HPDE6-E6E7 (cell line): ENCODE results near the gene CELA2B.
A peak's percentile ranks its signal among the peaks of the same experiment; 100 is the strongest.

Experiments
- DNase-seq: peaks from one replicate; pipeline ENCODE4 v3.0.0; 2011; ENCODE audit warnings: missing footprints; ENCODE audit errors: extremely low spot score

CELA2B gene

GRCh38 chr1:15525050-15526020, 49.4 kb downstream of the CELA2B start:
- peak; percentile 90 for DNase-seq

- no peak for DNase-seq
These were observed 50.2 kb downstream of the CELA2B start for GRCh38 chr1:15526021-15526489.

DNA sequence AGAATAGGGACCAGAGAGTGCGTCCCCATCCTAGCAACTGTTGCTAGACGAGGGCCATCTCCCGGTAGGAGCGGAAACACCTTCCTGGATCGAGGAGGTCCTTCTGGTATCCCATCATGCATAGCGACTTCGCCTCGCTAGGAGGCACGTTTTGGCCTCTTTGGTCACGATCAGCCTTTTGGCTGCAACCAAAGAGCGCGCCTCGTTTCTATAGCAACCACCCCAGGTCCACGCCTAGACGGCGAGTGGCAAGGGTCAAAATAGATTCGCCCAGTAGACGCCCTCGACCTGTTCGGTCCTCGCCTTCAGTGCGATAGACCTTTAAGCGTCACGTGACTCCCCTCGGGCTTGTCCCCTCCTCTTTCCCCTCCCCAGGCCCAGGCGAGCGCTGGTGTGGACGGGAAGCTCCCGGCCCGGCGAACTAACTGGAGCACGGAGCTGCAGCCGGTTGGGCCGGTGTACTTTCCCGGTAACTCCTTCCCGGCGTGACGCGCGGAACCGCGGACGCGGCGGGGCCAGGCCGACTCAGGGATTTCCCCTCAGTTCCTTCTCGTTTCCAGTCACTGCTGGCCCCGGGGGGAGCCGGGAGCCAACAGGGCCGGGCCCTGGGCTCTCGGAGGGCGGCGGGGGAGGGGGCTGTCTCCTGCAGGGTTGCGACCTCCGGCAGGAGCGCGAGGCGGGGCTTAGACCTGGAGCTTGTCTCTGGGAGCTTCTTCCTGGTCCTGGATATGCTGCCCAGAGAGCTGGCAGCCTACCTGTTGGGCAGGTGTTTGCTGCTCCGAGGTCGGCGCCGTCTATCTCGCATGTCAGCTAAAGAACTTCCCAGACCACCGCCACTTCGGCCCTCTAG, 50.8 kb downstream of the CELA2B start, which contains the start of gene DNAJC16:
TSS of gene DNAJC16 (plus strand) at position 359 of the 850 bp plus-strand sequence. CDS start 2,258 bp downstream, outside the sequence.
- DNase-seq = peak; percentile 93

GRCh38 chr1:15531003-15531402, 55.1 kb downstream of the CELA2B start:
- no peak for DNase-seq

GRCh38 chr1:15531682-15532081, 55.8 kb downstream of the CELA2B start:
- no peak for DNase-seq

GRCh38 chr1:15538771-15539170, 62.9 kb downstream of the CELA2B start:
- no peak for DNase-seq

DNA sequence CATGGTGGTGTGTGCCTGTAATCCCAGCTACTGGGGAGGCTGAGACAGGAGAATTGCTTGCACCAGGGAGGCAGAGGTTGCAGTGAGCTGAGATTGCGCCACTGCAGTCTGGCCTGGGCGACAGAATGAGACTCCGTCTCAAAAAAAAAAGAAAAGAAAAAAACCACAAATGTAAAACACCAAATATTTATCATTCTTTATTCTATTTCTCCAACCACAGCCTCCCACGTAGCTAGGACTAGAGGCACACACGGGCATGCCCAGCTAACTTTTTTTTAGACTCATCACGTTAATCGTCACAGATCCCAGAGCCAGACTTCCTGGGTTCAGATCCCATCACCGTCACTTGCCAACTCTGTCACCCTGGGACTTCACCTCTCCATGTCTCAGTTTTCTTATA, 64.3 kb downstream of the CELA2B start:
- DNase-seq = no peak
